ENCODE measurements around the gene AP4E1. TPM values are rescaled to one million over a fixed set of nuclear protein-coding genes. Genes with fewer than 3 reads are reported as not detected.
"Not testable (repeated sequence)": the region's sequence is repeated elsewhere in the genome, so short reads cannot be mapped to it uniquely, and the experiment has no call there.

The AP4E1 gene
- total RNA-seq, 1 donor from 2014 or later, result 12.6 TPM

- FAIRE-seq (no peak), DNase-seq (ENCODE audit: low spot score in 2 of 2) (no peak)
These were observed 98.0 kb downstream of the AP4E1 start for GRCh38 chr15:51006336-51006985.

DNA sequence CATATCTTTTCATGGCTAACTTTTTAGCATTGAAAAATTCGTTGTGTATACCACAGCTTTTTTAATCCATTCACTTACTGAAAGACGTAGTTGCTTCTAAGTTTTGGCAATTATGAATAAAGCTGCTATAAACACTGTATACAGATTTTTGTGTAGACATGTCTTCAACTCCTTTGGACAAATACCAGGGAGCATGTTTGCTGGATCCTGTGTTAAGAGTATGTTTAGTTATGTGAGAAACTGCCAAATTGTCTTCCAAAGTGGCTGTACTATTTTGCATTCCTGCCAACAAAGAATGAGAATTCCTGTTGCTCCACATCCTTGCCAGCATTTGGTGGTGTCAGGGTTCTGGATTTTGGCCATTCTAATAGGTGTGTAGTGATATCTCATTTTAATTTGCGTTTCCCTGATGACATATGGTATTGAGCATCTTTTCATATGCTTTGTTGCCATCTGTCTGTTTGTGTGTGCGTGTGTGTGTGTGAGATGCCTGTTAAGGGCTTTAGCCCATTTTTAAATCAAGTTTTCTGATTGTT, 98.7 kb downstream of the AP4E1 start:
- DNase-seq (ENCODE audit: low spot score in 2 of 2), result no peak
- FAIRE-seq, result no peak

GRCh38 chr15:51011212-51011611, 102.7 kb downstream of the AP4E1 start:
- DNase-seq (ENCODE audit: low spot score in 2 of 2), result no peak
- FAIRE-seq, result no peak

- no peak for FAIRE-seq
- no peak for DNase-seq (ENCODE audit: low spot score in 2 of 2)
These were observed 108.1 kb downstream of the AP4E1 start for GRCh38 chr15:51016615-51017014.

DNA sequence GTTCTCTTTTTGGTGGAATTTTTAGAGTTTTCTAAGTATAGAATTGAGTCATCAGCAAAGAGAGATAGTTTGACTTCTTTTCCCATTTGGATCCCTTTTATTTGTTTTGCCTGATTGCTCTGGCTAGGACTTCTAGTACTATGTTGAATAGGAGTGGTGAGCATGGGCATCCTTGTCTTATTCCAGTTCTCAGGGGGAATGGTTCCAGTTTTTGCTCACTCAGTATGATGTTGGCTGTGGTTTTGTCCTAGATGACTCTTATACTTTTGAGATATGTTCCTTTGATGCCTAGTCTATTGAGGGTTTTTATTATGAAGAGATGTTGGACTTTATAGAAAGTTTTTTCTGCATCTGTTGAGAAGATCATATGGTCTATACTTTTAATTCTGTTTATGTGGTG, 113.7 kb downstream of the AP4E1 start:
- FAIRE-seq, result no peak
- no peak for DNase-seq (ENCODE audit: low spot score in 2 of 2)

DNA sequence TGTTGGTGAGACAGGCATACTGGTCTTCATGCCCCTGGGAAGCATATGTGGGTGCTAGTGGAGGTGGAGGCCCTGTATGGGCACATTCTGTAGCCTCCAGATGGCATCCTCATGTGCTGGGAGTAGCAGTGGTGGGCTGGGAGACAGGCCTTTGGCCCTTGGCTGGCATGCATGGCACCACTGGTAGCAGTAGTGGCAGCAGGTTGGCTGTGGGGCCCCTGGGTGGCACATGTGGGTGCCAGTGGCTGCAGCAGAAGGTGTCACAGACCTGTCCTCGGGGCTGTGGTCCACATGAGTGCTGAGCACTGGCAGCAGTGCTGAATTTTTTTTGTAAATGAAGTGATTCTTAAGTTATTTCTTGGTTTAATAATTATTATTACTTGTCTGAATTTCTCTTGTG, 115.0 kb downstream of the AP4E1 start:
- DNase-seq (ENCODE audit: low spot score in 2 of 2), result no peak
- FAIRE-seq, result no peak

DNA sequence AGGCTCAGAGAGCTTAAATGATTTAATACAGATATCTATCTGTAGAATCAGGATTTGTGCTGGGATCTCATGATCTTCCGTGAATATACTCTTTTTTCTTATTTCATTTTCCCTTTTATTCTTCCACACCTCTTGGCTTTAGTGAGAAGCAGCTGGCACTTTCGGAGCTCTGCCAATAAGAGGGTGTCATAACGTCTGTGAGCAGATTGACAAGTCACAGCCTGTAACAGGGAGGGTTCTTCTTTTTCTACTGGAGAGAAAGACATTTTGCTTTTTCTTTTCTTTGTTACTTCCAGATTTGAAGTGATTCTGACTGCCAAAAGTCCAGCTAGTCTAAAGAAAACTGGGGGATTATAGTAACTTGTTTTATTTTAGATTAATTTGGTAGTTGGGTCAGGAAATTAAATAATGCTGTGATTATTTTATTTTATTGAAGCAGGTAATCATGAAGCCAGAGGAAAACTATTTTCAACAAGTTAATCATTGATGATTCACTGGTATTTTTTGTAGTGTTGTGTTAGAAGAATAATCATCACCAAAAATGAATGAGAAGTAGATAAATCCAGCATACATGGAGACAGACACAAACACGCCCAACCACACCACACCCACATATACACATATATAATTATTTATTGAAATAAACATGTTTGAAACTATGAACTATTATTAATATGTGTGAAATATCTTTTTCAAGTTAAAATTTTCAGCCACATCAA, 116.4 kb downstream of the AP4E1 start:
- DNase-seq (ENCODE audit: low spot score in 2 of 2), result no peak
- FAIRE-seq, result no peak

DNA sequence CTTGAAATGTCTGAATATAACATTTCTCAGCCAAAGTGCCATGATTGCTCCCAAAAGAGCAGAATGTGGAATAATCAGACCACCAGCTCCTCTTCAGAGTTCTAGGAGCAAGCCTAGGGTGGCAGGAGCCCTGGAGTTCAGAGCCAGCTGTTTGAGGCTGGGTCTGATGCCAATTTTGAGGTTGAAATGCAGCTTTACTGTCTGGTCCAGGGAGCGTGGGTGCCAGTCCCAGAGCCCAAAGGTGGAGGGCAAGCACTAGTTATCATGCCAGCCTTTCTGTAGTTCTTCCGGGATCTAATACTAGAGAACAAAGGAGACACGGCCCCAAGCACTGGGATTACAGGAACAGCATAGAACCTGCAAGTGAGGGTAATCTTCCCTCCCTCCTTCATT, 117.0 kb downstream of the AP4E1 start:
- DNase-seq (ENCODE audit: low spot score in 2 of 2), result no peak
- FAIRE-seq, result no peak

GRCh38 chr15:51030649-51031316, 122.3 kb downstream of the AP4E1 start:
- DNase-seq (ENCODE audit: low spot score in 2 of 2) (no peak), FAIRE-seq (no peak)

DNA sequence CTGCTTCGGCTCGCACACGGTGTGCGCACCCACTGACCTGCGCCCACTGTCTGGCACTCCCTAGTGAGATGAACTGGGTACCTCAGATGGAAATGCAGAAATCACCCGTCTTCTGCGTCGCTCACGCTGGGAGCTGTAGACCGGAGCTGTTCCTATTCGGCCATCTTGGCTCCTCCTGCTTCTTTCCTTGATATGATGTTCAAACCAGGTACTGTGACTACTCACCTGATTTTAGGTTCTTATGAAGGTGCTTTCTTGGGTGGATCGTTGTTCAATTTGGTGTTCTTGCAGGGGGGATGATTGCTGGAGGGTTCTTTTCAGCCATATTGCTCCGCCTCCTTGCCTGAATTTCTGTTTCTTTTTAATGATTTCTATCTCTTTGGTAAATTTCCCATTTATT, 129.0 kb downstream of the AP4E1 start:
- FAIRE-seq, result not testable (repeated sequence)

DNA sequence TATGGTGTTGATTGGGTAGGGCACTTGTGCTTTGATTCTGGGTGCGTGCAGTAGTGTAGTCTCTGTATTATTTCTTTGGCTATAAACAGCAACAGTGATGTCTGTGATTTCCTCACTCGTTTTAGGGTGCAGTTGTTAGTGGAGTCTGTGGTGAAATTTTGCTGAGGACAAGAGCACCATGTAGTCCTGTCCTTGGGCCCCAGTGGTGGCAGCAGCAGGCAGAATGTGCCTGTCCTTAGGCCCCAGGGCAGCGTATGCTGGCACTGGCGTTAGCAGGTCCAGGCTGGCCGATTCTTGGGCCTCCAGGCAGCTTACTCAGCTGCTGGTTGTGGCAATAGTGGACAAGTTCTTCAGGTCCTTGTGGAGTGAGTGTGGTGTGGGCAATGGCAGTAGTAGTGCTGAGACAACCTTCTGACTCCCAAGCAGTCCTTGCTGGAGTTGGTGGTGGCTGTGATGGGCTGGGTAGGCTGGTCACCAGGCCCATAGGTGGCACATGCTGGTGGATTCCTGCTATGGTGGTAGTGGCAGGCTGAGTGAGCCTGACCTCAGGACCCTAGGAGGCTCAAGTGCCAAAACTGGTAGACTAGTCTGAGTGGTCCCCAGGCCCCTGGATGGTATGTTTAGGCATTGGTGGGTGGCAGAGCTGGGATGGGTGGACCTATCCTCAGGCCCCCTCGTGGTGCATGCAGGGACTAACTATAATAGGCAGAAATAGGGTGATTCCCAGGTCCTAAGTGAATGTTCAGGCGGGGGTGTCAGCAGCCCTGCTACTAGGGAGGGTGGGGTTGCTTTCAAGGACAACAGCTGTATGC, 129.9 kb downstream of the AP4E1 start:
- FAIRE-seq (no peak), DNase-seq (ENCODE audit: low spot score in 2 of 2) (no peak)

More for the DNA sequence above, 129.0 kb downstream of the AP4E1 start:
- not testable (repeated sequence) for DNase-seq (ENCODE audit: low spot score in 2 of 2)

GRCh38 chr15:51038974-51039319, 130.5 kb downstream of the AP4E1 start:
- no peak for DNase-seq (ENCODE audit: low spot score in 2 of 2)
- no peak for FAIRE-seq

DNA sequence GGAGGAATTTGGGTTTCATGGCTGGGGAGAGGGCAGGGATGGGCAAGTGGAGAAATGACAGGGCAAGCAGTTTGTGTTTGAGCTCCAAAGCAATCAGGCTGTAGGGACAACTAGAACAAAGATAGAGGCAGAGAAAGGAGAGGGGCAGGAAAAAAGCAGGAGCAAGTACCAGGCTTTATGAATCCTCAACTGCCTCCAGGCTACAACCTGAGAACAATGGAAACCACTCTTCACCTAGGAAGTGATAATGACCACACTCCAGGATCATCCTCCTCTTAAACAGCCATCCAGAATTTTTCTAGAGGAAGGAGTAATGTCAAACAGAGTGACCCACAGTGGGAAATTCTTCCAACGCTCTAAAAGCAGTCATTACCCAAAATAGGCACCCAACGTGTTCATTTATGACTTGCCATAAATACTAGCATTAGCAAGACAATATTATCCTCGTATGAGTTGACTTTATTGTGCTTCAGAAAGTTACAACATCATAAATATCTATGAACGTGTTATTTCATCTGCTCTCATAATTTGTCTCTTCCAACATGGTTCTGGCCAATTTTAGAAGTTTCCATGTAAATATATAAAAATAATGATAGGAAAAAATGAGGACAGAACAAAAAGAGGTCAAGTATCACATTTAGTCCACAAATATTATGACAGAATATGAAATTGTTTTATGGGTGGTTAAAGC, 135.7 kb downstream of the AP4E1 start:
- FAIRE-seq, result no peak
- no peak for DNase-seq (ENCODE audit: low spot score in 2 of 2)

GRCh38 chr15:51046016-51046415, 137.5 kb downstream of the AP4E1 start:
- DNase-seq (ENCODE audit: low spot score in 2 of 2), result no peak
- FAIRE-seq, result no peak

GRCh38 chr15:51046799-51047449, 138.4 kb downstream of the AP4E1 start:
- no peak for DNase-seq (ENCODE audit: low spot score in 2 of 2)
- no peak for FAIRE-seq

DNA sequence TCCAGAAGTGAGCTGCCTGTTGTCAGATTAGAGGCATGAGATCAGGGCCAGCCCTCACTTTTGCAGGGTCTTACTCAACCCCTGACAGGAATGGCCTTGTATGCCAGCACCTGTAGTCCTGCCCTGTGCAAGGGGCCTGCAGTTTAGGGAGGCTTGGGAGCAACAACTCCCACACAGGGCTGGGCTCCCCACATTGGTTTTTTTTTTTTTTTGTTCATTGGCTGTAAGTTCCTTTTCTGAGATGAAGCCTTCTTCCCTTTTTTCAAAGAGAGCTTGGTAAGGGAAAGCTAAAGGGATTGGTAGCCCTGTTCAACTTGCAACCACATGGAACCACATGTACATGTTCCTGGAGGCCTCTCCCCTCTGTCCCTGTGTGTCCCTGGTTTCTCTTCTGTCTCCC, 139.8 kb downstream of the AP4E1 start:
- FAIRE-seq (no peak), DNase-seq (ENCODE audit: low spot score in 2 of 2) (no peak)

- FAIRE-seq, result no peak
- DNase-seq (ENCODE audit: low spot score in 2 of 2), result no peak
These were observed 140.6 kb downstream of the AP4E1 start for GRCh38 chr15:51049081-51049480.

GRCh38 chr15:51051776-51052175, 143.3 kb downstream of the AP4E1 start:
- DNase-seq (ENCODE audit: low spot score in 2 of 2) (no peak), FAIRE-seq (no peak)

DNA sequence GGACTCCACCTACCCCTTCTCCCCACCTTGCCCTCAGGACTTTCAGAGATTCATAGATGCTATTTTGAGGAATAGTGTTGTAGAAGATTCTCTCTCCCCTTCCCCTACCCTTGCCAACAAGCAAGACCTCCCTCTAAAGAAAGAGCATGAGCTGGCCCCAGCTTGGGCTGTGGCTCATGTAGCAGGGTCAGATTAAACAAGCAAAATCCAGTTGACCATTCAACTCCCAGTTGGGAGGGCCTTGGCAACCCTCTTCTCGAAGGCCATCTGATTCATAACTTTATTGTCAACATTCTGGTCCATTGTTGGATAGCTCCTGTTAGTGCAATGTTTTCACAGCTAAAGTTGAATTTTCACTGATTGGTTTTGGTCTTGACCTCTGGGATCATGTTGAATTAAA, 145.1 kb downstream of the AP4E1 start:
- DNase-seq (ENCODE audit: low spot score in 2 of 2) (no peak), FAIRE-seq (no peak)

DNA sequence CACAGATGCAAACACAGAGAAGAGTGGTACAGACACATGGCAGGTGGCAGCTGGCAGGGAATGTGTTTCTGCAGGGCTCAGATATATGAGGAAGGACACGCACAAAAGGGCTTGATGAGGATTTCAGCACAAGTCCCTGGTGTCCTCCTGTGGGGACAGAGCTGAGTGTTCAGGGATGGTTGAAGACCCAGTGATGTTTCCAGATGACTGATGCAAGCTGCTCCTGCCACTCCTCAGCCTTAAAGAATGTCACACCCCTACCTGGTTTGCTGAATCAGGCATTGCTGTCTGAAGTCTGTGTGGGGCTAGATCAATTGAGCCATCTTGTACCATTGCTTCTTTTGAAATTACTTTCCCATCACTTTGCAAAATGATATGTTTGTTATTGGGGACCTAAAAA, 146.1 kb downstream of the AP4E1 start:
- no peak for DNase-seq (ENCODE audit: low spot score in 2 of 2)
- FAIRE-seq, result no peak
